ENCODE results near the gene ATXN7L2. TPM values are rescaled to one million over a fixed set of nuclear protein-coding genes. Genes with fewer than 3 reads are reported as not detected.

ATXN7L2 gene
- total and polyA plus RNA-seq, 2 of the 8 experiments (the other 6 are each of a cell fraction or from before 2014, with no cell fraction given): 8.1 to 9.3 TPM

DNA sequence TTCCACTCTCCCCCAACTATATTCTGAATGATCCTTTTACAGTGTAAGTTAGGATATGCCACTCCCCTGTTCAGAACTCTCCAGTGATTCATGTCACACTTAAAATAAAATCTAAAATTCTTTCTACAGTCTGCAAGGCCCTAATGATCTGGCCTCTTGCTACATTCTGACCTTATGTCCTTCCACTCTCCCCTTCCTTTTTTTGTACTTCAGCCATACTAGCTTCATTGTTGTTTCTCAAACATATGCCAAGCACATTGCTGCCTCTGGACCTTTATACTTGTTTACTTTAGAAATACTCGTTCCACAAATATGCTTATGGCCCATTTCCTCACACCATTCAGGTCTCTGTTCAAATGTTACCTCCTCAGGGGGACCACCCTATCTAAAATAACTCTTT is 42.6 kb upstream of the ATXN7L2 start (continued):
- TF ChIP-seq, protein P1, sequence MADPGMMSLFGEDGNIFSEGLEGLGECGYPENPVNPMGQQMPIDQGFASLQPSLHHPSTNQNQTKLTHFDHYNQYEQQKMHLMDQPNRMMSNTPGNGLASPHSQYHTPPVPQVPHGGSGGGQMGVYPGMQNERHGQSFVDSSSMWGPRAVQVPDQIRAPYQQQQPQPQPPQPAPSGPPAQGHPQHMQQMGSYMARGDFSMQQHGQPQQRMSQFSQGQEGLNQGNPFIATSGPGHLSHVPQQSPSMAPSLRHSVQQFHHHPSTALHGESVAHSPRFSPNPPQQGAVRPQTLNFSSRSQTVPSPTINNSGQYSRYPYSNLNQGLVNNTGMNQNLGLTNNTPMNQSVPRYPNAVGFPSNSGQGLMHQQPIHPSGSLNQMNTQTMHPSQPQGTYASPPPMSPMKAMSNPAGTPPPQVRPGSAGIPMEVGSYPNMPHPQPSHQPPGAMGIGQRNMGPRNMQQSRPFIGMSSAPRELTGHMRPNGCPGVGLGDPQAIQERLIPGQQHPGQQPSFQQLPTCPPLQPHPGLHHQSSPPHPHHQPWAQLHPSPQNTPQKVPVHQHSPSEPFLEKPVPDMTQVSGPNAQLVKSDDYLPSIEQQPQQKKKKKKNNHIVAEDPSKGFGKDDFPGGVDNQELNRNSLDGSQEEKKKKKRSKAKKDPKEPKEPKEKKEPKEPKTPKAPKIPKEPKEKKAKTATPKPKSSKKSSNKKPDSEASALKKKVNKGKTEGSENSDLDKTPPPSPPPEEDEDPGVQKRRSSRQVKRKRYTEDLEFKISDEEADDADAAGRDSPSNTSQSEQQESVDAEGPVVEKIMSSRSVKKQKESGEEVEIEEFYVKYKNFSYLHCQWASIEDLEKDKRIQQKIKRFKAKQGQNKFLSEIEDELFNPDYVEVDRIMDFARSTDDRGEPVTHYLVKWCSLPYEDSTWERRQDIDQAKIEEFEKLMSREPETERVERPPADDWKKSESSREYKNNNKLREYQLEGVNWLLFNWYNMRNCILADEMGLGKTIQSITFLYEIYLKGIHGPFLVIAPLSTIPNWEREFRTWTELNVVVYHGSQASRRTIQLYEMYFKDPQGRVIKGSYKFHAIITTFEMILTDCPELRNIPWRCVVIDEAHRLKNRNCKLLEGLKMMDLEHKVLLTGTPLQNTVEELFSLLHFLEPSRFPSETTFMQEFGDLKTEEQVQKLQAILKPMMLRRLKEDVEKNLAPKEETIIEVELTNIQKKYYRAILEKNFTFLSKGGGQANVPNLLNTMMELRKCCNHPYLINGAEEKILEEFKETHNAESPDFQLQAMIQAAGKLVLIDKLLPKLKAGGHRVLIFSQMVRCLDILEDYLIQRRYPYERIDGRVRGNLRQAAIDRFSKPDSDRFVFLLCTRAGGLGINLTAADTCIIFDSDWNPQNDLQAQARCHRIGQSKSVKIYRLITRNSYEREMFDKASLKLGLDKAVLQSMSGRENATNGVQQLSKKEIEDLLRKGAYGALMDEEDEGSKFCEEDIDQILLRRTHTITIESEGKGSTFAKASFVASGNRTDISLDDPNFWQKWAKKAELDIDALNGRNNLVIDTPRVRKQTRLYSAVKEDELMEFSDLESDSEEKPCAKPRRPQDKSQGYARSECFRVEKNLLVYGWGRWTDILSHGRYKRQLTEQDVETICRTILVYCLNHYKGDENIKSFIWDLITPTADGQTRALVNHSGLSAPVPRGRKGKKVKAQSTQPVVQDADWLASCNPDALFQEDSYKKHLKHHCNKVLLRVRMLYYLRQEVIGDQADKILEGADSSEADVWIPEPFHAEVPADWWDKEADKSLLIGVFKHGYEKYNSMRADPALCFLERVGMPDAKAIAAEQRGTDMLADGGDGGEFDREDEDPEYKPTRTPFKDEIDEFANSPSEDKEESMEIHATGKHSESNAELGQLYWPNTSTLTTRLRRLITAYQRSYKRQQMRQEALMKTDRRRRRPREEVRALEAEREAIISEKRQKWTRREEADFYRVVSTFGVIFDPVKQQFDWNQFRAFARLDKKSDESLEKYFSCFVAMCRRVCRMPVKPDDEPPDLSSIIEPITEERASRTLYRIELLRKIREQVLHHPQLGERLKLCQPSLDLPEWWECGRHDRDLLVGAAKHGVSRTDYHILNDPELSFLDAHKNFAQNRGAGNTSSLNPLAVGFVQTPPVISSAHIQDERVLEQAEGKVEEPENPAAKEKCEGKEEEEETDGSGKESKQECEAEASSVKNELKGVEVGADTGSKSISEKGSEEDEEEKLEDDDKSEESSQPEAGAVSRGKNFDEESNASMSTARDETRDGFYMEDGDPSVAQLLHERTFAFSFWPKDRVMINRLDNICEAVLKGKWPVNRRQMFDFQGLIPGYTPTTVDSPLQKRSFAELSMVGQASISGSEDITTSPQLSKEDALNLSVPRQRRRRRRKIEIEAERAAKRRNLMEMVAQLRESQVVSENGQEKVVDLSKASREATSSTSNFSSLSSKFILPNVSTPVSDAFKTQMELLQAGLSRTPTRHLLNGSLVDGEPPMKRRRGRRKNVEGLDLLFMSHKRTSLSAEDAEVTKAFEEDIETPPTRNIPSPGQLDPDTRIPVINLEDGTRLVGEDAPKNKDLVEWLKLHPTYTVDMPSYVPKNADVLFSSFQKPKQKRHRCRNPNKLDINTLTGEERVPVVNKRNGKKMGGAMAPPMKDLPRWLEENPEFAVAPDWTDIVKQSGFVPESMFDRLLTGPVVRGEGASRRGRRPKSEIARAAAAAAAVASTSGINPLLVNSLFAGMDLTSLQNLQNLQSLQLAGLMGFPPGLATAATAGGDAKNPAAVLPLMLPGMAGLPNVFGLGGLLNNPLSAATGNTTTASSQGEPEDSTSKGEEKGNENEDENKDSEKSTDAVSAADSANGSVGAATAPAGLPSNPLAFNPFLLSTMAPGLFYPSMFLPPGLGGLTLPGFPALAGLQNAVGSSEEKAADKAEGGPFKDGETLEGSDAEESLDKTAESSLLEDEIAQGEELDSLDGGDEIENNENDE (IDR thresholded peaks at IDR 0.05; ENCODE audit: insufficient replicate concordance, low read length): no peak
- TF ChIP-seq USF2 (IDR thresholded peaks at IDR 0.05; ENCODE audit: low read length) (no peak), NANOG (IDR thresholded peaks at IDR 0.05; ENCODE audit: insufficient read depth, low read depth, low read length, poor library complexity, severe bottlenecking) (no peak), MAX (IDR thresholded peaks at IDR 0.05) (no peak), EZH2 (IDR thresholded peaks at IDR 0.05; ENCODE audit: low read depth, low read length, severe bottlenecking) (no peak), TCF12 (IDR thresholded peaks at IDR 0.05; ENCODE audit: low read depth, low read length) (no peak), TEAD4 (IDR thresholded peaks at IDR 0.05; ENCODE audit: low read depth, low read length) (no peak), MAFK (IDR thresholded peaks at IDR 0.05; ENCODE audit: low read depth, low read length) (no peak), RAD21 (IDR thresholded peaks at IDR 0.05 in 1 of 2, conservative IDR thresholded peaks at IDR 0.05 in 1 of 2; ENCODE audit: low read depth in 2 of 2, low read length in 2 of 2) (no peak), NRF1 (IDR thresholded peaks at IDR 0.05; ENCODE audit: low read depth, low read length) (no peak)
